HG02840 (cell line): ENCODE measurements around the gene EIF4G3.
"Not testable (repeated sequence)": the region's sequence is repeated elsewhere in the genome, so short reads cannot be mapped to it uniquely, and the experiment has no call there.

ENCODE experiments used
- ATAC-seq: cut with Tn5 transposase; IDR thresholded peaks from one replicate; pipeline ENCODE4 v1.9.1; 2021; ENCODE audit warnings: mild to moderate bottlenecking, moderate library complexity, moderate number of reproducible peaks; ENCODE audit not compliant: unreplicated experiment, low FRiP score

Gene EIF4G3

DNA sequence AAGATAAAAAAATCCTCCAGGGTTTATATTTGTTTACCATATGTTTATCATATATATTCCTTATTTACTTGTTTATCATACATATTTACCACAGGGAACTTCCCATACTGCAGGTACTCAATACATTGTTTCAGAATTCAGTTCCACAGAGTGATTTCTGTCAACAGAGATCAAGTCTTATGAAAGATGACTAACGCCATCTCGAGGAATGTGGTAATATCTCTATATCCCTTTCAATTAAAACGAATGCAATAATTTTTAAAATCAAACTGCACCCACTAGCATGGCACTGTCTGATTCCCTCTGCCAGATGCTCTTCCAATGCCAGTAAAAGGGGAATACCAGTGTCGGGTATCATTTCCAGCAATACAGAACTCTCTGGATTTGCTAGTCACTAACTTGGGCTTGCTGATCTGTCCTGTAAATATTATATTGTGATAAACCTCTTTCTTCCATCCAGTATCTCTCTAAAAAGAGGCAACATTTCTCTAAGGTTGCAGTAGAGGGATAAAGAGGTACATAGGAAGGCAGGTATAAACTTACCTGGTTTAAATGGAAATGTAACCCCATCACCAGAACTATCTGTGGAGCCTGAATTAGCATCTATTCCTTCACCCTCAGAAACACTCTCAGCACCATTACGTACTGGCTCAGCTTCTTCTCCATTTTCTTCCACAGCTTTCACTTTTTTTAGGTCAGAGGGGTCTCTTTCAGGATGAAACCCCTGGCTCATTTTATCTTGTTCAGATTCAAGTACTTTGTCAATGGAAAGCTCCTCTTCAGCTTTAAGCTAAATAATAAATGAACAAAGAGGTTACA is 277.3 kb downstream of the EIF4G3 start:
- ATAC-seq: no peak

DNA sequence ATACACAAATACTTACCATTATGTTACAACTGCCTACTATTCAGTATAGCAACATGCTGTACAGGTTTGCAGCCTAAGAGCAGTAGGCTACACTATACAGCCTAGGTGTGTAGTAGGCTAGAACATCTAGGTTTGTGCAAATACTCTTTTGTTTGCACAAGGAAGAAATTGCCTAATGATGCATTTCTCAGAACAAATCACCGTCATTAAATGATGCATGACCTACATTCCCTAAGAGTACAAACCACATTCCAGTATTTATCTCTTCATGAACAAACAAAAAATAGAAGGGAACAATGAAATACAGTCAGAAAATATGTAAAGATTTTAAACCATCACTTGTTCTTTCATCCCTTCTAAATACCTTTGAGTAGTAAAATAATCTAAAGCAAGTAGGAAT is 279.9 kb downstream of the EIF4G3 start:
- no peak for ATAC-seq

DNA sequence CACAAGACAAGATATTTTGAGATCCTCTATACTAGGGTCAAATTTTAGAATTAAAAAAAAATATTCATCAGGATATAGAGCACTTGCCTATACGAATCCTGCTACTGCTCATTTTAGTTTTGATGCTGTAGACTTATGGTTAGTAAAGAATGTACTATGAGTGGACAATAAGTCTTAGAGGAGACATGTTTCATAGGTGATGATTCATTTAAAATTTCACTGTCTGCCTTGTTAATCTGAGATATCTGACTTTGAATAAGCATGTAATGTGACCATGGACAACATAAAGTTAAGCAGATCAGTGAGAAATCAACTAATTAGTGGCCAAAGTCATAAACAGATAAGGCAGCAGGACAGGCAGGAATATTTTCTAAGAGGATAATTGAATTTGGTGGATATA is 282.8 kb downstream of the EIF4G3 start:
- ATAC-seq: no peak

DNA sequence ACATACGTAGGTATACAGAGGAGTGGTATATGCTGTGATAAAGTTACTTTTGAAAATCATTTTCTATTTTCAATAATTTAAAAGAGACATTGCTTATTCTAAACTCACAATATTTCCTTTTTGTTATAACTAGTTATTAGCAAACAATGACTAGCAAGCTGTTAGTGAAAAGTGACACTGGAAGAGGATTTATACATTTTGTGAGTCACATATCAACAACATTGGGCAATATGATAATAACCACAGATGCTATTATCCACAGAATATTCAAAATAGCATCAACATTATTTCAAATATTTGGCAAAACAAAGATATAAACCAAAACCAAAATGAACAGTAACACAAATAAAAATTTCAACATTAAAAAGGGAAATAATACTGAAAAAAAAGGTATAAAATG is 285.6 kb downstream of the EIF4G3 start:
- ATAC-seq: no peak

DNA sequence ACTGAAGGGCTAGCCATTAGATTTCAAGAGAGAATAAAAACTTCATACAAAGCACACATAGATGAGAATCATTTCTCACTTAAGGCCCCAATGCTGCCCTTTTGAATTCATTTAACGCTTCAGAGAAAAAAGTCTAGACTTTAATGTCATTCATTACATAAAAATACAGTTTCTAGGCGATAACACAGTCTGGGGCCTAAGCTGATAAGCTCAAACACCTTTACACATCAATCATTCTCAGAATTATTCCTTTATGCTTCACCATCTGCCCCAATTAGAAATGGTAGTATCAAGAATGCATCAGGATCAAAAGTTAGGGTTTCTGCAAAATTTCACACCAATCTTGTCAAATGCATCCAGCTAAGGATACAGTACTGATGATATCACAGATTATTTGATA is 289.5 kb downstream of the EIF4G3 start:
- ATAC-seq: no peak

DNA sequence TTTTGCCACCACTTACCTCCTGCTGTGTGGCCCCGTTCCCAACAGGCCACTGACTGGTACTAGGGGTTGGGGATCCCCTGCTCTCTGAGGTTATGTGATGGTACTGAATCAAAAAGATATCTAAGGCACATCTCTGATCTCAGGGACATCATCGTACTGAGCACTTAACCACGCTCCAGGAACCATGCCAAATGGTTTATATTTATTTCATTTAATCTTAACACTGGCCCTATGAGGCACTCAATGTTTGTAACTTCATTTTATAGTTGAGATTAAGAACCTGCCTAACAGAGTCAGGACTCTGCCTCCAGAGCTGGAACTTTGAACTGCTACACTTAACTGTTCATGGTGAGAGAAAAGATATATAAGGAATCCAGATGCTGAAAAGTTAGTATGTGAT is 291.6 kb downstream of the EIF4G3 start:
- ATAC-seq: no peak

DNA sequence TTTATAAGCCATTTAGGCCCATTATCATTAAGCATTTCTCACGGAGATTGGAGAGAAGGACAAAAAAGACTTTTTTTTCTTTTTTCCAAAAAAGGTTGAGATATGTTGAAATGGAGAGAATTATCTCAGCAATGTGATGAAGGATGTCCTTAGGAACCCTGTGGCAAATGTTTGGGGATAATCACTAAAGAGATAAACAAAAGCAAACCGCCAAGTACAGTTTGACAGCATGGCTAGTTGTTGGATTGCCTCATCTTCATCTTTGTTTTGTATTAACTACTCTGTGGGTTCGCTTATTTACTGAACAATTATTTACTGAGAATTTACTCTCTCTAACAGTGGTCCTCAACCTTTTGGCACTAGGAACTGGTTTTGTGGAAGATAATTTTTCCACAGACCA is 292.2 kb downstream of the EIF4G3 start:
- no peak for ATAC-seq

DNA sequence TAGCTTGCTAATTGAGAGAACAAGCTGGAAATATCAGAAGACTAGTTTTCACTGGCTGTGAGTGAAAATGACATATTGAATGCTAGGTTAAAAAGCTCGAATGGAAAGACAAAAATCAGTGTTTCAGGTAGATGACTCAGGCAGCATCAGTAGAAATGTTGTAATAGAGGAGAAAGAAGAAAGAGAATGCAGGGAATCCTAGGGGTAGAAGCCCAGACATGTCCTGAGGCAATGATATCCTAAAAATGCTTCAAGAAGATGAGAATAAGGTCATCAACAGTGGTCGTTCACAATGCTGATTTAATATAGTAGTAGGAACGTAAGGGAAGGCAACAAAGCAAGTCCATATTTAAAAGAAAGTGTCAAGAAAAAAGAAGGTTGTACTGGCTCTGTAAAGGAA is 292.9 kb downstream of the EIF4G3 start:
- ATAC-seq: no peak

DNA sequence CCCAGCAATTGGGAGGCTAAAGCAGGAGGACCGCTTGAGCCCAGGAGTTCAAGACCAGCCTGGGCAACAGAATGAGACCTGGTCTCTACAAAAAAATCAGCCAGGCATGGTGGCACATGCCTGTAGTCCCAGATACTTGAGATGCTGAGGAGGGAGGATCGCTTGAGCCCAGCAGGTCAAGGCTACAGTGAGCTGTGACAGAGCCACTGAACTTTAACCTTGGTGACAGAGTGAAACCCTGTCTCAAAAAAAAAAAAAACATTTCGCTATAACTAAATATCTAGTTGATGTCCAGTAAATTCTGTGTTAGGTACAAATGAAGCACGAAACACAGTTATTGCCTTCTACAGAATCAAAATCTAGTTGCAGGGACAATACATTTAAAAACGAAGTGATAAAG is 293.9 kb downstream of the EIF4G3 start:
- no peak for ATAC-seq

DNA sequence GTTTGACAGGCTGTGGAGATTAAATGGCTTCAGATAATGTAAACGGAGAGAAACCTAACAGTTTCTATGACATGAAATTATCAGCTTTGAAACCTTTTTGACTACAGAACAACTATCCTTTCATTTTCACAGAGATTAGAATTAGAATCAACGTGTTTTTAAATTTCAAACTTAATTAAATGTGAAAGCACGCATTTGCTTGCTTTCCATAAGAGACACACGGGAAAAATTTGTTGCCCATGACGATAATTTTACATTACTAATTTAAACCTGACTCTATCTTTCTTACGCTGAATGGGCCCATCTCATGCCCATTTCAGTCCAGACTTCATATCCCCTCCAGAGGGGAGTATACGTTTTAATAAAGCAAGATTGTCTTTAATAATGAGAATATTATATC is 297.9 kb downstream of the EIF4G3 start:
- no peak for ATAC-seq

DNA sequence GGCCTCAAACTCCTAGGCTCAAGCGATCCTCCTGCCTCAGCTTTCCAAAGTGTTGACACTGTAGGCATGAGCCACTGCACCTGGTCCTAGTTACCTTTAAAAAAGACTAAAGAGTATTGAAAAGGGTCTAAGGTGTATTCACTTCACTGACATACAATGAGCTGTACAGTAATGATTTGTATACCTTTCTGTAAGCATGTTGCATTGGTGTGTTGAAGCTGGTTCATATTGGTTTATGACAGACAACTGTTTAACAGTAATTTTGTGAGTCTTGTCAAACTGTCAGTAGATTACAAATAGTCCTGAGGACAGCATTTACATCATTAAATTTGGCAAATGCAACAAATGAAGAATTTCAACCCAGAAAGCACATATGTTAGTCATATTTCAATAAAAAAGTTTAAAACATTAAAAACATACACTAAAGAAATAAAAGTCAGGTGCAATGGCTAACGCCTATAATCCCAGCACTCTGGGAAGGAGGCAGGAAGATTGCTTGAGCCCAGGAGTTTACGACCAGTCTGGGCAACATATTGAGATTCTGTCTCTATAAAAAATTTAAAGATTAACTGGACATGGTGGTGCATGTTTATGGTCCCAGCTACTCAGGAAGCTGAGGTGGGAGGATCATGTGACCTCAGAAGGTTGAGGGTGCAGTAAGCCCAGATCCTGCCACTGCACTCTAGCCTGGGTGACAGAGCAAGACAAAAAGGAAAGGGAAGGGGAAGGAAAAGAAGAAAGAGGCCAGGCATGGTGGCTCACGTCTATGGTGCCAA is 301.3 kb downstream of the EIF4G3 start:
- ATAC-seq: no peak

DNA sequence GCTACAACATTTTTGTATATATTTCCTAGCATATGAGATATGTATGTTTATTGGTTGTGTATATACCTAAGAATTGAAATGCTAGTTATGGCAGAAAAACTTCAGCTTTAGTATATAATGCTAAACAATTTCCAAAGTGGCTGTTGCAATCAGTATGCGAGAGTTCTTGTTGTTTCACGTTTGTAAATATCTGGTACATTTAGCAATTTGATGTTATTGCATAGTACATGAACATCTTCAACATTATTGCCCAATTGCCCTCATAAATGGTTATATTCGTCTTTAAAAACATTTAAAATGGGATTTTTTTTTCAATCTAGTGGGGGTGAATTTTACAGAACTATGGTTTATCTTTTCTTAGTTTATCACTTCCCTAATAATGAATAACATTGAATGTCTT is 303.4 kb downstream of the EIF4G3 start:
- no peak for ATAC-seq

DNA sequence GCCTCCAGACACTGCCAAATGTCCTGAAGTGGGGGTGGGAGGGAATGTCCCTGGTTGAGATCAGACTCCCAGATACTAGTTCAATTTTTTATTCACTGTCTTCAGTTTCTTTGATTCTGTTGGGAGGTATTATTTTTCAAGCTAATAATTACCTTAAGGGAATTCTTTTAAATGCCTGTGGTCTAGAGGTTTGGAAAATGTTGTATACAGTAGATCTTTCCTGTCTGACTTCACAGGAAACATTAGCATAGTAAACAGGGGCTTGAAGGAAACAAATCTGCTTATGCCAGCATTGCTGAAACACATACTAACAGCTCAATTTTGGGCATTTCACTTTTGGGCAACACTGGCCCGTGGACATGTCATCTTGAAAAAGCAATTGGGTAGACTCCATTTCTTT is 305.3 kb downstream of the EIF4G3 start:
- no peak for ATAC-seq

DNA sequence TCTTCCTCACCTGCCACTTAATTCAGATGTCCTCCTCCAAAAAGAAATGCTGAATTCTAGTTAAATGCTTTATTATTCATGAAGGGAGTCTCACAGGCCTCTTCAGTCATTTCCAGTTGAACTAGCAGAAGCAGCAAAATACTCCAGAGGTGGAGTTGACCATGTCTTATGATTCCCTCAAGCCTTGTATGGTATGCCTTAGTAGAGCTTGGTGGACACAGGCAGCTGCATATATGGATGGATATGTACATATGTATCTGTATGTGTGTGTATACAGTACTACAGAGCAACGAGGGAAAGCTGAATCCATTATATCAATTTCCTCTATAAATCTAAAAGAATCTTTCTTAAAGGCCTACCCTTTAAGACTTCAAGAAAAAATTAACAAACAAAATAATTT is 306.0 kb downstream of the EIF4G3 start:
- no peak for ATAC-seq

DNA sequence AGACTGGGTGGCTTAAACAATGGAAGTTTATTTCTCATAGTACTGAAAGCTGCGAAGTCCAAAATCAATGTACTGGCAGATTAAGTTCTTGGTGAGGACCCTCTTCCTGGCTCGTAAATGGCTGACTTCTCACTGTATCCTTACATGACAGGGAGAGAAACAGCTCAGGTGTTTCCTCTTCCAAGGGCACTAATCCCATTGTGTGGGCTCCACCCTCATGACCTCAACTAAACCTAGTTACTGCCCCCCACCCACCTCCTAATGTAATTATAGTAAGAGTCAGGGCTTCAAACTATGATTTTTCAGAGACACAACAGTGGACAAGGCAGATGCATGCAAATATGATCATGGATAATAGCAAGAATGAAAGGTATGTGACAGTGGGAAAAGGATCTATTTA is 308.4 kb downstream of the EIF4G3 start:
- no peak for ATAC-seq

DNA sequence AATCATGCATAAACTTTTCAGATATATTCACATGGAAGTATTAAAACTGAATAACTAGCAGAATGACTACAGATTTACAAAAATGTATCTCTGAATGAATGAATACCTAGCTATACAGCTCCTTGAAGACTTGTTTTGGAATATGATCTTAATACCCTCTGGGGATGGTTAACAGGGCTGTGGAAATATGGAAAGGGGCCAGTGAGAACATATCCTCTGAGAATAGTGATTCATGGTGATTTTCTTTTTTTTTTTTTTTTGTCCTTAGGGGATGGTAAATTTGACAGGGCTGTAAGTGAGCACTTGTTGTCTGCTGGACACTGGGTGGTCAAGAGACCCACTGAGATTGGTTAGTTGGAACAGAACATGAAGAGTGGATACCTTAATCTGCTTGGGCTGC is 308.9 kb downstream of the EIF4G3 start:
- ATAC-seq: no peak

DNA sequence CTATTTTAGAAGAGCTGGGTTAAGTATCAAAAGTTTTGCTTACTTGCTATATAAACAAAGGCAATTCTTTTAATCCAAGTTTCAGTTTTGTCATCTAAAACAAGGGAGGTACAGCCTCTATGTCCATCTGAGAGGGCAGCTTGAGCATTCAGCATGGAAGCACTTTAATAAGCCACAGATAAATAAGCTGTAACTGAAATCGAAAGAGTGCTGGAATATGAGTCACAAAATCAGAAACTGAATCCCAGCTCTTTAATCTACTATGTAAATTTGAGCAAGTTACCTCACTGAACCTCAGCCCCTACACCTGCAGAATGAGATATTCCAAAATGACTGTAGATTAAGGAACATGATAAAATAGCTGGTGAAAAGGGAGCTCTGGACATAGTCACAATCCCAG is 309.6 kb downstream of the EIF4G3 start:
- no peak for ATAC-seq

DNA sequence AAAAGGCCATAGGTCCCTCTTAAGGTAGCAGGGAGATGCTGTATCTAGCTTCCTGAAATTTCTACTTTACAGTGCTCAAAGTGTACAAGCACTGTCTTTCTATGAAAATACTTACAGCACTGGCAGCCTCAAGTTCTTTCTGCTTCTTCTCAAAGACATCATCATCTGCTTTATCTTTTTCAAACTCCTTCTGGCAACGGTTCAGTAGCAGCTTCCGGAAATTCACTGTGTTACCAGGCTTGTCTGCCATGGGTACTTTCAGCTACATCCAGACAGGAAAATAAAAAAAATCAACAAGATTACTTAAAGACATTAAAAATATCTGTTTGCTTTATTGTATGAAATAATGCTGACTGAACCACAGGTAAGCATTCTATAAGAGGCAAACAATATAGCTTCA is 311.7 kb downstream of the EIF4G3 start:
- ATAC-seq: no peak

DNA sequence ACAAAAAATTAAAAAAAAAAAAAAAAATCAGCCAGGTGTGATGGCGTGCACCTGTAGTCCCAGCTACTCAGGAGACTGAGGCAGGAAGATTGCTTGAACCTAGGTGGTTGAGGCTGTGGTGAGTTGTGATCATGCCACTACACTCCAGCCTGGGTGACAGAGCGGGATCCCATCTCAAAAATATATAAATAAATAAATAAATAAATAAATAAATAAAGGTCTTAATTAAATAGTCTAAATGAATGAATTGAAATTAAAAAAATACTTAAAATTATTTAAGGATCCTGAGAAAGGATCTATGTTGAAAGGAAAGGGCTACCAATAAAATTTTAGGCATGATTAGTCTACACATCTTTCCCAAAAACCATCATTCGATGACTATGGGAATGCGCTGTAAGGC is 322.2 kb downstream of the EIF4G3 start:
- ATAC-seq: no peak

DNA sequence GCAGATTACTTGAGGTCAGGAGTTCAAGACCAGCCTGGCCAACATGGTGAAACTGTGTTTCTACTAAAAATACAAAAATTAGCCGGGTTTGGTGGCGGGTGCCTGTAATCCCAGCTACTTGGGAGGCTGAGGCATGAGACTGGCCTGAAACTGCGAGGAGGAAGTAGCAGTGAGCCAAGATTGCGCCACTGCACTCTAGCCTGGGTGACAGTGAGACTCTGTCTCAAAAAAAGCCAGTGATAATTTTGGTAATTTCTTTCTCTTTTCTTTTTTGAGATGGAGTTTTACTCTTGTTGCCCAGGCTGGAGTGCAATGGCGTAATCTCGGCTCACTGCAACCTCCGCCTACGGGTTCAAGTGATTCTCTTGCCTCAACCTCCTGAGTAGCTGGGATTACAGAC is 324.9 kb downstream of the EIF4G3 start:
- not testable (repeated sequence) for ATAC-seq

DNA sequence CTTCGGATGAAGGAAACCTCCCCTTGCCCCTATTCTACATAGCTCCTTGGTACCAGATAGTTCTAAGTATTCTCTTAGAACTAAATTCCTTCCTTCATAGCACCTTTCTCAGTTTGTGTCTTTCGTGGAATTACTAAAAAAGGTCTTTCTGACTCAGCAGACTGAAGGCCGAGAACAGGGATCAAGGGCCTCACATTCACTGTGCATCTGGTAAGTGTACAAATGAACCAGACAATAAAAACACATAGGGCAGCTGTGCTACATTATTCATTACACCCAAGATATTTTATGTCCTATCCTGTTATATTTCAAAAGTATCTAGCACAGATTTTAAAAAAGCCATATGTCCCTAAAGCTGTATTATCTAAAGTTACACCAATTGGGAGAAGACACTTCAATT is 326.7 kb downstream of the EIF4G3 start:
- ATAC-seq: no peak

DNA sequence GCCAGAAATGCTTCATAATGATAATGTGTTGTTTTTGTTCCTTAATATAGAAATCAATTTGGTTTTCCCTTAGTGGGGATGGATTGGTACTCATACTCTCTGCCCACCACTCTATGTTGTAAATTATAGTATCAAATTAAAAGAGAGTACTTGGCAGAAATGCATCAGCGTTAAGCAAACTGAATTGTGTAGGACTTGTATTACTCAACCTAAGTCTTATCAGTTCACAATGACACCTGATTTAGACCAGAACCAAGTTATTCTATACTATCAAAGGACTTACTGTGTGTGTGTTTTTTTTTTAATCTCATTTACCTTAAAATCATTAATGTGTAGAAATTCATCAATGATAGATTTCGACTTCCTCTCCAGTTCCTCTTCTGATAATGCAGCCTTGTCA is 327.6 kb downstream of the EIF4G3 start:
- no peak for ATAC-seq
